GM11168 (cell line): ENCODE data around the gene USP53.
"Not testable (repeated sequence)": the region's sequence is repeated elsewhere in the genome, so short reads cannot be mapped to it uniquely, and the experiment has no call there.

Experiments
- in situ Hi-C: fragments of 300-500 bp; cut with MboI; formaldehyde crosslinking; loops from one replicate; pipeline ENCODE4 v1.12.0; 2022; ENCODE audit warnings: low sequenced_read_pairs; ENCODE audit not compliant: unreplicated experiment

Gene USP53

GRCh38 chr4:119264743-119265142 is 52.2 kb downstream of the USP53 start:
- in situ Hi-C loops = no loop called here

- in situ Hi-C loops = no loop called here
Measured at GRCh38 chr4:119266153-119266552, 53.6 kb downstream of the USP53 start.

GRCh38 chr4:119268466-119268865 is 56.0 kb downstream of the USP53 start:
- in situ Hi-C loops = no loop called here

- in situ Hi-C loops = no loop called here
Measured at GRCh38 chr4:119271361-119272085, 59.0 kb downstream of the USP53 start.

GRCh38 chr4:119279541-119279940 is 67.0 kb downstream of the USP53 start:
- in situ Hi-C loops = not testable (repeated sequence)

DNA sequence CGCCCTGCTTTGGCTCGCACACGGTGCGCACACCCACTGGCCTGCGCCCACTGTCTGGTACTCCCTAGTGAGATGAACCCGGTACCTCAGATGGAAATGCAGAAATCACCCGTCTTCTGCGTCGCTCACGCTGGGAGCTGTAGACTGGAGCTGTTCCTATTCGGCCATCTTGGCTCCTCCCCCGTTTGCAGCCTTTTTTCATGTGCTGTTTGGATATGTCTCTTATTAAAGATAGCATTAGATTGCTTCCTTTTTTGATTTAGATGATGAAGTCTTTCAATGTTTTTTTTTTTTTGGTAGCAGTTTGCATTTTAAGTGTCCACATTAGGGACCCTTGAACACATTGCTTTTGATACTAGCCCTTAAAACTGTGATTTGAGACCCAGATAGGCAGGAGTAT is 67.4 kb downstream of the USP53 start:
- in situ Hi-C loops = not testable (repeated sequence)

DNA sequence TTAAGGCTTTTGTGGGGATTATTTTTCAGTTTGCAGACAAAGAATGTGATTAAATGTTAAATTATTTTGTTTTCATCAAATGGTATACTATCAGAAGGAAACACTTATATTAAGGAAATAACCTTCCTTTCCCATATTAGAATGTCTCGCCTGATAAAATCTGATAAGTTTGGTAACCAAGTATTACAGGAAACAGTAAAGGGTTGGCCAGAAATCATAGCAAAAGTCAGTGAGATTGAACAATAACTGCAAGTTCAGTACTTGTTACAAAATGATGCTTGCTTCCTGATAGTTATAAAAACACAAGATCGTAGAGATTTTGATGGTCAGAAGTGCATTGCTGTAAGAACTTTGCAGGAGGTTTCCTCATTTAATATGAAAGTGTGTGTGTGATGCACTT is 68.9 kb downstream of the USP53 start:
- in situ Hi-C loops = no loop called here

DNA sequence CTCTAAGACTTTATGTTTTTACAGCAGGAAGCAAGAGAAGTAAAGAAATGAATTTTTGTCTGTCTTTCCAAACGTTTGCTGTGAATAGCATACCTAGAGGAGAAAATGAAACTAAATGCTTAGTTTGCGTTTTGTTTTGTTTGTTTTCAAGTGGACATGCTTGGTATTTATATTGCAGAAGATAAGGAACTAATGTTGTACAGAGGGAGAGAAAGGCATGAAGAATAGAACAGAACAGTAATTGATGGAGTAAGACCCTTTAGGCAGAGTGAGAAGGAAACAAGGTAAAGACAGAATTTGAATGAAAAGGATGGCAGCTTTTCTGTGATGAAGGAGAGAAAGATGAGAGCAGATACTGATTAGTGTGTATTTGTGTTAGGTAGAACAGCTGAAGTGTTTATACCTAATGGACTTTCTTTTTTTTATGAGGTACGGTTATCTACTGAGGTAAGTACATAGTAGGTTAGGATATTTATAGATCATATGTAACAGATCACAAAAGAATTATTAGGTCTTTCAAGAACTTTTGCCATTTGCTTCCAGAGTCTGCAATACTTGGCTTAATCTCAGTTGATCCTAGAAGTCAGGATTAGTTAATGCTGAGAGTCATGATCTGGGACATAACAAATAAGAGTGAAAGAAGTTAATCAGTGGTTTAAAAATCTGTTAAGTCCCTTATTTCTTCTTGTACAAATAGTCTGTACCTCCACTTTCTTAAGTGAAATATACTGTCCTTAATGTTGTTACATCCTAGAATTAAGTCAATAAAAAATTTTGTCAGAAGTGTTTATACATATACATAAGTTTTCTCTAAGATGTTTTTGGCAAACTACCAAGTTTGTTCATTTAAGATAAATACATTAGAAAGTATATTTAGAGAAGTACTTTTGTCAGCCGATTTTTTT is 72.6 kb downstream of the USP53 start:
- in situ Hi-C loops = no loop called here

GRCh38 chr4:119286377-119287002 is 74.0 kb downstream of the USP53 start:
- in situ Hi-C loops = no loop called here

GRCh38 chr4:119289313-119289712 is 76.8 kb downstream of the USP53 start:
- in situ Hi-C loops = no loop called here

GRCh38 chr4:119290598-119290997 is 78.1 kb downstream of the USP53 start:
- in situ Hi-C loops = loop anchor here (5.0 to 10.0 kb wide), 2 partner anchors 248 to 306 kb away; no protein-coding TSS in a partner anchor

- in situ Hi-C loops = loop anchor here (10.0 kb wide), 1 partner anchor 312 kb away; no protein-coding TSS in a partner anchor
Measured at GRCh38 chr4:119296356-119296755, 83.8 kb downstream of the USP53 start.

DNA sequence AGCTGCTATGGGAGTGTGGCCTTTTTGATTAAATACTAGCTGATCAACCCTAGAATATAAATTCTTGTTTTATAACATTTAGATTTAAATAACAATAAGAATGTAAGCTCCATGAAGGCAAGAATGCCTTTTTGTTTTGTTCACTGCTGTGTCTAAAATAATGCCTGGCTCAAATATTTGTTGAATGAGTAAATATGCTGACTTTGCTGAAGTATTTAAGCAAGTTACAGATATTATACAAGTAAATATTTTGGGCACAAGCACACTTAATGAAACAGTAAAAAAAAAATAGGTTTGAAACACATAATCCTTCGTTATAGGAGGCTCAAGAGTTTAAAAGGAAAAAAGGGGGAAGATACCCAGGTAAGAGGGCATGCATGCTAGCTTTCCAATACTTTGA is 85.3 kb downstream of the USP53 start:
- in situ Hi-C loops = loop anchor here (10.0 kb wide), 1 partner anchor 313 kb away; no protein-coding TSS in a partner anchor

GRCh38 chr4:119299260-119299671 is 86.8 kb downstream of the USP53 start:
- in situ Hi-C loops = loop anchor here (10.0 kb wide), 1 partner anchor 314 kb away; no protein-coding TSS in a partner anchor

GRCh38 chr4:119299741-119300100 is 87.2 kb downstream of the USP53 start:
- in situ Hi-C loops = loop anchor here (10.0 kb wide), 2 partner anchors 315 to 755 kb away; no protein-coding TSS in a partner anchor

DNA sequence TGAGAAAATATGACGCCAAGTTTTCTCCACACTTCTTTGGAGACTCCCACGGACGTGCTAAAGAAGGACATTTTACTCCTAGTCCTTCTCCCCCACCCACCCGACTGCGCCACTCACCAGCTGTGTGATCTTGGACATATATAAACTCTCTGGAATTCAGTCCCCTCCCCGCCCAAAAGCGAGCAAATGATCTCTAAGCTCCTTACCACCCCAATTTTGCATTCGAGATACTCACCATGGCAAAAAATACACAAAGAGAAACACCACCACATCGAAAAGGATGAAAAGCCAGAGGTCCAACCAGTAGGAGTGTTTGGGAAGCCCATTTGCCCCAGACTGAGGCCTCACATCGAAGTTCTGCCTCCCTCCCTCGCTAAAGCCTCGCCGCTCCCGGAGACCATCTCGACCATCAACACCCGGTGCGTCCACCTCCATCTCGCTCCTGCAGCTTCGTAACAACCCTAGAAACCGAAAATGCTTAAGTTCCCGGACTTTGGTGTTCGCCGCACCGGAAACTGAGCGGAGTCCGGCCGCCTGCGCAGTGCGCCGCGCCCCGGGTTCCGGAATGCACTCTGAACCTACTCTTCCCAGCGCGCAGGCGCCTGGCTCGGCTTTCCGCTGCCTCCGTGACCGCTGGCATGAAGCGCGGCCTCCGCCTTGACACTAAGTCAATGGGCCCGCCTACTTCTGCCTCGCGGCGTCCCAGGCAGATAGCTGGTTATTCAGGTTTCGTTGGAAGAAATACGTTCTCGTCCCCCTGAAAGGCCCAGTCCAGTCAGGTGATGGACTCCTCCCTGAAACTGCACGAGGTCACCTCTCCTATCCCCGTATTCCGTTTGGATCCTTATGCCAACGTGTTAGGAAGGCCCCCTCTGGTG is 87.8 kb downstream of the USP53 start:
- in situ Hi-C loops = loop anchor here (10.0 kb wide), 1 partner anchor 754 kb away; no protein-coding TSS in a partner anchor

DNA sequence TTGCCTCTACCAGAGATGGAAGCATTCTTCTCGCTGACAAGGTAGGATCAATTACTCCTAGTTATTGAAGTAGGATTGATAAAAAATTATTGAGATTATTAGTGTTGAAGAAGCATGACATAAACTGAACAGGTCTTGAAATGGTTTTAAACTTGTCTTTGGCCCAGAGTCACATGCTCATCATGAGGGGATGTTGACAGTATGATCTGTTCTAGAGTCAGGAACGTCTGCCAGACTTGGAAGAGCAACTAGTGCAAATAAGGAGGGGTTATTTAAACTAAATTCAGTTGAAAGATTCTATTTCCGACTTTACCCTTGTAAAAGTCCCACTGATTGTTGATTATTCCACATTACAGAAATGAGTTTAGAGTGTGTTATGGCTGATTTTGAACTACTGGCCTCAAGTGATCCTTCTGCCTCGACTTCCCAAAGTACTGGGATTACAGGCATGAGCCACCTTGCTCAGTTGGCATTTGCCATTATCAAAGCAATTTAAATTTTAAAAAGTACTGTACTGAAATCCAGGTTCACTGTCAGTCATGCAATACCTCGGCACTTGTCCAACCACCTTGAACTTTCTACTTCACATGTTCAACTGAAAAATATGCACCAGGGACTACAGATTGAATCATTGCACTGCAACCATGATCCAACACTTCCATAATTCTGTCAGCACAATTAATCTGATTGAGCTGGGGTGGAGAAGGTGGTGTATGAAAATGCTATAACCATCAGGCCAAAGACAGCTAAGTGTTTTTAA is 89.7 kb downstream of the USP53 start:
- in situ Hi-C loops = loop anchor here (10.0 kb wide), 1 partner anchor 753 kb away; no protein-coding TSS in a partner anchor

GRCh38 chr4:119303587-119304305 is 91.2 kb downstream of the USP53 start:
- in situ Hi-C loops = loop anchor here (10.0 kb wide), 1 partner anchor 751 kb away; no protein-coding TSS in a partner anchor
